SK-N-SH (cell line): ENCODE results near the gene NOTCH4. TPM values are rescaled to one million over a fixed set of nuclear protein-coding genes. Genes with fewer than 3 reads are reported as not detected.
"Not testable (repeated sequence)": the region's sequence is repeated elsewhere in the genome, so short reads cannot be mapped to it uniquely, and the experiment has no call there.

Source experiments
- CTCF ChIA-PET: fragments of 300-600, 350-600 bp; formaldehyde crosslinking; extraction: SDS; loops from one replicate; lab custom pipeline; 2021; lab: Yijun Ruan, JAX
- POLR2A ChIA-PET: fragments of 350-600 bp; sonication (Branson Sonifier 250); formaldehyde crosslinking; extraction: SDS; loops from one replicate; lab custom pipeline; 2020; ENCODE audit warnings: antibody characterized with exemption, inconsistent platforms; lab: Yijun Ruan, JAX
- DNase-seq: peaks from one replicate; pipeline ENCODE4 v3.0.0; 2012
- H2AFZ ChIP-seq: fragments of 200-600 bp; sonication (generic); 2 replicates; pipeline ENCODE4 v1.8.1; 2016; ENCODE audit warnings: antibody characterized with exemption, mild to moderate bottlenecking, low read depth
- H3F3A ChIP-seq: fragments of 200-600 bp; sonication (generic); replicated peaks from 2 replicates; pipeline ENCODE3; 2016; ENCODE audit warnings: antibody characterized with exemption, mild to moderate bottlenecking; ENCODE audit not compliant: insufficient read depth
- H3K27ac ChIP-seq, 2 experiments: fragments of 200-500 bp in 1 of 2; fragments of 200-600 bp in 1 of 2; sonication (Bioruptor generic) in 1 of 2; sonication (generic), shearing (Covaris generic) in 1 of 2; 2 replicates each; pipeline versions ENCODE4 v1.5.1 to v1.6.1; 2014 to 2016; ENCODE audit warnings: low read depth in 2 of 2, inconsistent platforms in 1 of 2, low read length in 1 of 2, mild to moderate bottlenecking in 1 of 2, mixed read lengths in 1 of 2
- H3K27me3 ChIP-seq: fragments of 200-600 bp; sonication (generic), shearing (Covaris generic); 2 replicates; pipeline ENCODE4 v1.6.1; 2016; ENCODE audit warnings: mixed run types; ENCODE audit not compliant: insufficient read depth
- H3K36me3 ChIP-seq, 2 experiments: fragments of 200-500 bp in 1 of 2; fragments of 200-600 bp in 1 of 2; sonication (Bioruptor generic) in 1 of 2; sonication (generic) in 1 of 2; replicated peaks in 1 of 2; 2 replicates each; pipeline versions ENCODE3 to v1.5.1; 2014 to 2016; ENCODE audit warnings: low read length in 1 of 2, mild to moderate bottlenecking in 1 of 2; ENCODE audit not compliant: insufficient read depth in 2 of 2, control insufficient read depth in 1 of 2
- H3K4me1 ChIP-seq, 2 experiments: fragments of 200-500 bp in 1 of 2; fragments of 200-600 bp in 1 of 2; sonication (Bioruptor generic) in 1 of 2; sonication (generic), shearing (Covaris generic) in 1 of 2; 2 replicates each; pipeline versions ENCODE4 v1.5.1 to v1.6.1; 2014 to 2016; ENCODE audit warnings: low read depth in 1 of 2, low read length in 1 of 2, mixed run types in 1 of 2; ENCODE audit not compliant: insufficient read depth in 2 of 2, control insufficient read depth in 1 of 2
- H3K4me2 ChIP-seq: fragments of 200-600 bp; sonication (generic), shearing (Covaris generic); 2 replicates; pipeline ENCODE4 v1.6.1; 2017; ENCODE audit warnings: mixed run types
- H3K4me3 ChIP-seq, 2 experiments: fragments of 200-500 bp in 1 of 2; fragments of 200-600 bp in 1 of 2; sonication (Bioruptor generic) in 1 of 2; sonication (generic), shearing (Covaris generic) in 1 of 2; 2 replicates each; pipeline versions ENCODE4 v1.5.1 to v1.8.1; 2014 to 2016; ENCODE audit warnings: low read depth in 2 of 2, inconsistent platforms in 1 of 2, low read length in 1 of 2, mild to moderate bottlenecking in 1 of 2, mixed read lengths in 1 of 2, moderate library complexity in 1 of 2
- H3K79me2 ChIP-seq: fragments of 200-600 bp; sonication (generic); 2 replicates; pipeline ENCODE4 v1.8.1; 2017; ENCODE audit warnings: mild to moderate bottlenecking; ENCODE audit not compliant: insufficient read depth
- H3K9ac ChIP-seq: fragments of 200-600 bp; sonication (generic); 2 replicates; pipeline ENCODE4 v1.6.1; 2017; ENCODE audit warnings: mixed run types
- H3K9me2 ChIP-seq: fragments of 200-600 bp; sonication (generic); 2 replicates; pipeline ENCODE4 v1.6.1; 2017; ENCODE audit warnings: mixed run types
- H3K9me3 ChIP-seq: fragments of 200-600 bp; sonication (generic); 2 replicates; pipeline ENCODE4 v1.6.1; 2017; ENCODE audit warnings: mixed run types, mild to moderate bottlenecking, moderate library complexity
- H4K20me1 ChIP-seq: fragments of 200-600 bp; sonication (generic); 2 replicates; pipeline ENCODE4 v1.6.1; 2017; ENCODE audit warnings: mild to moderate bottlenecking, mixed run types; ENCODE audit not compliant: insufficient read depth
- CHD2 ChIP-seq: fragments of 150-350 bp; IDR thresholded peaks from 2 replicates; pipeline ENCODE4 v1.6.1; 2018; ENCODE audit warnings: low read length; ENCODE audit not compliant: partially characterized antibody
- ELF1 ChIP-seq: IDR thresholded peaks from 2 replicates; pipeline ENCODE4 v1.4.0; 2012
- EZH2phosphoT487 ChIP-seq: fragments of 200-600 bp; sonication (generic); IDR thresholded peaks from 2 replicates; pipeline ENCODE4 v1.6.1; 2017; ENCODE audit warnings: low read depth, mixed run types, mild to moderate bottlenecking, antibody characterized with exemption, moderate library complexity, borderline replicate concordance
- FOSL2 ChIP-seq: IDR thresholded peaks from 2 replicates; pipeline ENCODE4 v1.4.0; 2012; ENCODE audit warnings: low read depth, mild to moderate bottlenecking, moderate library complexity, borderline replicate concordance
- GABPA ChIP-seq: IDR thresholded peaks from 2 replicates; pipeline ENCODE4 v1.4.0; 2012; ENCODE audit warnings: low read depth, mild to moderate bottlenecking
- MEF2A ChIP-seq: IDR thresholded peaks from 2 replicates; pipeline ENCODE4 v1.4.0; 2012; ENCODE audit warnings: low read depth, borderline replicate concordance
- MXI1 ChIP-seq: IDR thresholded peaks from 2 replicates; pipeline ENCODE4 v1.6.1; 2012; ENCODE audit warnings: mild to moderate bottlenecking, low read depth, low read length, improper control_type of control experiment
- NRF1 ChIP-seq: IDR thresholded peaks from 2 replicates; pipeline ENCODE4 v1.6.1; 2012; ENCODE audit warnings: low read depth, mild to moderate bottlenecking, low read length
- PBX3 ChIP-seq: IDR thresholded peaks from 2 replicates; pipeline ENCODE4; 2012
- RAD21 ChIP-seq: IDR thresholded peaks from 2 replicates; pipeline ENCODE4 v1.6.1; 2012; ENCODE audit warnings: mild to moderate bottlenecking, low read length
- TAF1 ChIP-seq: IDR thresholded peaks from 2 replicates; pipeline ENCODE4 v1.6.1; 2012; ENCODE audit warnings: low read depth, mild to moderate bottlenecking, low read length, moderate library complexity, borderline replicate concordance
- TEAD4 ChIP-seq: IDR thresholded peaks from 2 replicates; pipeline ENCODE4 v1.4.0; 2012; ENCODE audit warnings: mild to moderate bottlenecking, borderline replicate concordance; ENCODE audit not compliant: insufficient read depth
- WGBS: methylation state at CpG from one replicate; pipeline ENCODE4 v1.1.6; 2017; ENCODE audit warnings: low lambda C conversion rate; 5-methylcytosine and 5-hydroxymethylcytosine counted together
- polyA plus RNA-seq, 3 experiments: library from polyadenylated mRNA; depleted of rRNA; stranded (reverse); fragments of >200 nt; gene quantifications; 2 replicates each; pipeline ENCODE4 v1.2.3, GENCODE V29; 2012

NOTCH4 gene
- polyA plus RNA-seq, 1 of the 3 experiments (the other 2 are of a cell fraction): 2.5 TPM

- Histone ChIP-seq H4K20me1 (no peaks in the 10 kb centered on the region), H3K4me1 (no peaks in the 10 kb centered on the region), H3K4me2 (peak overlapping the region; percentile 52; the same call in 1 of the 2 replicates), H3K4me3 (no peak overlapping the region), H2AFZ (no peak overlapping the region), H3K27ac (no peak overlapping the region), H3K79me2 (no peaks in the 10 kb centered on the region), H3K9me2 (no peaks in the 10 kb centered on the region), H3F3A (no peaks in the 10 kb centered on the region), H3K27me3 (peaks cover 44% of the 10 kb centered on the region; the same call in 1 of the 2 replicates), H3K9ac (no peak overlapping the region), H3K36me3 (no peaks in the 10 kb centered on the region), H3K9me3 (no peaks in the 10 kb centered on the region)
- ChIA-PET CTCF (interaction anchor here (0.8 kb wide), 1 partner anchor 10 kb away, joined by 3 read pairs; no protein-coding TSS in a partner anchor), POLR2A (no interaction called here)
- TF ChIP-seq FOSL2: no peak
- 61% methylated on average over 4 of the region's 4 CpGs for WGBS
- no peak for DNase-seq
These were observed 20.4 kb upstream of the NOTCH4 start for GRCh38 chr6:32244270-32244669.

GRCh38 chr6:32242318-32242813 is 18.5 kb upstream of the NOTCH4 start:
- H3F3A ChIP-seq, H3K79me2 ChIP-seq, H3K36me3 ChIP-seq, H2AFZ ChIP-seq, H3K9me2 ChIP-seq, CTCF ChIA-PET, H4K20me1 ChIP-seq, H3K9ac ChIP-seq, DNase-seq, H3K4me2 ChIP-seq, H3K9me3 ChIP-seq, POLR2A ChIA-PET, H3K4me1 ChIP-seq, H3K27ac ChIP-seq, H3K4me3 ChIP-seq: not testable (repeated sequence)
- H3K27me3 ChIP-seq: peaks cover 49% of the 10 kb centered on the region; the same call in 1 of the 2 replicates
- WGBS: 23% methylated on average over 4 of the region's 4 CpGs

DNA sequence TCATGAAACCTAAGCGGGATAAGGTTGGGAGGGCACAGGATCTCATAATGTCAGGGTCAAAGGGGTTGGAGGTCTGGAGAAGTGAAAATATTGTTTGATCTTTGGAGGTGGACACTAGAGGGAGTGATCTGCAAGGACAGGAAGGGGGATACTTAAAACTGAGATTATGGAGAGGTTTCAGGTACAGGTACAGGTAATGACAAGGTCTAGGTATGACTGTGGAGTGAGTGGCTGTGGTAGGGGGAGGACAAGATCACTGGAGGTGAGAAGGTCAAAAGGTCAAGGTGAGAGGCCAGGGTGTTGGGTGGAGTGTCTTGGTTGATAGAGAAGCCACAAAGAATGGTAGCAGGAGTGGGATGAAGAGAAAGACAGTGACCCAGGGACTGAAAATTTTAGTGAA is 16.8 kb upstream of the NOTCH4 start:
- 16% methylated on average over 1 of the region's 1 CpG for WGBS
- no peak for DNase-seq
- CTCF ChIA-PET: no interaction called here
- H3K4me3 ChIP-seq: no peak overlapping the region
- POLR2A ChIA-PET: no interaction called here
- H3K79me2 ChIP-seq: no peaks in the 10 kb centered on the region
- peaks cover 54% of the 10 kb centered on the region for H3K27me3 ChIP-seq
- no peaks in the 10 kb centered on the region for H3K4me1 ChIP-seq
- H2AFZ ChIP-seq: no peak overlapping the region
- H3K27ac ChIP-seq: no peak overlapping the region
- TF ChIP-seq CHD2 (no peak), GABPA (no peak), MXI1 (no peak), ELF1 (no peak), FOSL2 (no peak), NRF1 (no peak), TAF1 (no peak), MEF2A (no peak), EZH2phosphoT487 (no peak), RAD21 (no peak), PBX3 (no peak), TEAD4 (no peak)
- no peaks in the 10 kb centered on the region for H4K20me1 ChIP-seq
- no peaks in the 10 kb centered on the region for H3K9me2 ChIP-seq
- no peaks in the 10 kb centered on the region for H3K9me3 ChIP-seq
- H3K9ac ChIP-seq: no peak overlapping the region
- no peak overlapping the region for H3K4me2 ChIP-seq
- H3F3A ChIP-seq: no peaks in the 10 kb centered on the region
- H3K36me3 ChIP-seq: no peaks in the 10 kb centered on the region
